ENCODE data around the gene BABAM2.

DNA sequence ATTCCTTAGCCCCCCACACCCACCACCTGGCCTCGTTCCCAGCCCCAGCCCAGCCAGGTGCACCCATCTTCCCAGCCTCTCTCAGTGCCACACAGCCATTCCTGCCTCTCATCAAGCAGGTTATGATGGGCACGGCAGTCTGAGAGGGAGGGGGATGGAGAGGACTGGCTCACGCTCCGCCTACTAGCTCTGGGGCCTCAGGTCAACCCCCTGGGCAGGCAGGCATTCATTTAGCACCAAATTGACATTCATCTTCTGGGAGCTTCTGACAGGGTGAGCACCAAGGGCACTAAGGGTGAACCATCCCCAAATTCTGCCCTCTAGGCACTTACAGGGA lies 435.9 kb downstream of the BABAM2 start:
- TF ChIP-seq POLR2A (IDR thresholded peaks at IDR 0.05) (no peak), CTCF (IDR thresholded peaks at IDR 0.05) (no peak)

Data from right lobe of liver (tissue), 4 donors.